ENCODE data around the gene NEURL1B.

GRCh38 chr5:172610643-172611042 is 30.4 kb upstream of the NEURL1B start:
- TF ChIP-seq L3MBTL2 (conservative IDR thresholded peaks at IDR 0.05) = no peak
- TF ChIP-seq TARDBP (IDR thresholded peaks at IDR 0.05) = no peak
- no peak for TF ChIP-seq FOXM1 (IDR thresholded peaks at IDR 0.05; ENCODE audit: borderline replicate concordance)
- no peak for TF ChIP-seq ARNT (IDR thresholded peaks at IDR 0.05)
- TF ChIP-seq CTBP1 (IDR thresholded peaks at IDR 0.05; ENCODE audit: borderline replicate concordance) = no peak
- TF ChIP-seq BHLHE40 (IDR thresholded peaks at IDR 0.05; ENCODE audit: borderline replicate concordance) = no peak
- TF ChIP-seq SP1 (IDR thresholded peaks at IDR 0.05) = no peak

All from HEK293T (cell line).